Measurements from ENCODE around the gene STPG4. TPM values are rescaled to one million over a fixed set of nuclear protein-coding genes. Genes with fewer than 3 reads are reported as not detected.
A peak's percentile ranks its signal among the peaks of the same experiment; 100 is the strongest.

The STPG4 gene
- total RNA-seq, 3 donors from 2014 or later (not counting 1 experiment from before 2014, with no cell fraction given): 0.21 to 0.65 TPM; not detected in 1

DNA sequence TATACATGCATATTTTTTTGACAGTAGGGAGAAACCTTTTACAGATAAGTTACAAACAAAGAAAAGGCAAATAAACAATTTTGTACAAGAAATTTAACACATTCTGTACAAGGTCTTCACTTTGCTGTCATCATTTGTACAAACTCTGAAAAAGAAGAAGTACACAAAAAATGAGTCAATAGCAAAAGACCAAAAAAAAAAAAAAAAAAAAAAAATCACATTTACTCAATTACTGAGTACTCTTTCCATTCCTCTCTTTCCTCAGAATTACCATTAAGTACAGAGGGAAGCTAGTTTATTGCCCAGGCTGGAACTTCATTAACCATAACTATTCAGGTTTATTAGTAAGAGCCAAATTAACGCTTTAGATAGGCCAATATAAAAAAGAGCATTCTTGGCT, 5.6 kb upstream of the STPG4 start:
- intact Hi-C loops (cut with micrococcal nuclease): no loop called here
- Mint-ChIP-seq H3K9me3 (no peaks in the 10 kb centered on the region), H3K27ac (peak overlapping the region in 1 of 2 donors; percentile 49), H3K4me3 (no peak overlapping the region), H3K27me3 (ENCODE audit: low read depth in 2 of 2) (no peaks in the 10 kb centered on the region), H3K36me3 (peaks cover 16% of the 10 kb centered on the region), H3K4me1 (peaks cover 40 to 41% of the 10 kb centered on the region in 2 donors)
- no peak for ATAC-seq
- Histone ChIP-seq H3K27me3 (ENCODE audit: control insufficient read depth, insufficient read depth, low read length) (no peaks in the 10 kb centered on the region), H3K36me3 (ENCODE audit: control insufficient read depth, insufficient read depth, low read length) (peaks cover 60% of the 10 kb centered on the region), H3K27ac (ENCODE audit: low read length) (no peak overlapping the region), H3K9me3 (ENCODE audit: control insufficient read depth, insufficient read depth, low read length) (no peaks in the 10 kb centered on the region), H3K4me3 (ENCODE audit: low read length) (no peak overlapping the region), H3K4me1 (ENCODE audit: control insufficient read depth, insufficient read depth, low read length) (peaks cover under 1% of the 10 kb centered on the region)
- DNase-seq: no peak
- WGBS (ENCODE audit: insufficient coverage): no CpG with 5 or more reads among the region's 1 CpG
- TF ChIP-seq, protein P1, sequence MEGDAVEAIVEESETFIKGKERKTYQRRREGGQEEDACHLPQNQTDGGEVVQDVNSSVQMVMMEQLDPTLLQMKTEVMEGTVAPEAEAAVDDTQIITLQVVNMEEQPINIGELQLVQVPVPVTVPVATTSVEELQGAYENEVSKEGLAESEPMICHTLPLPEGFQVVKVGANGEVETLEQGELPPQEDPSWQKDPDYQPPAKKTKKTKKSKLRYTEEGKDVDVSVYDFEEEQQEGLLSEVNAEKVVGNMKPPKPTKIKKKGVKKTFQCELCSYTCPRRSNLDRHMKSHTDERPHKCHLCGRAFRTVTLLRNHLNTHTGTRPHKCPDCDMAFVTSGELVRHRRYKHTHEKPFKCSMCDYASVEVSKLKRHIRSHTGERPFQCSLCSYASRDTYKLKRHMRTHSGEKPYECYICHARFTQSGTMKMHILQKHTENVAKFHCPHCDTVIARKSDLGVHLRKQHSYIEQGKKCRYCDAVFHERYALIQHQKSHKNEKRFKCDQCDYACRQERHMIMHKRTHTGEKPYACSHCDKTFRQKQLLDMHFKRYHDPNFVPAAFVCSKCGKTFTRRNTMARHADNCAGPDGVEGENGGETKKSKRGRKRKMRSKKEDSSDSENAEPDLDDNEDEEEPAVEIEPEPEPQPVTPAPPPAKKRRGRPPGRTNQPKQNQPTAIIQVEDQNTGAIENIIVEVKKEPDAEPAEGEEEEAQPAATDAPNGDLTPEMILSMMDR (IDR thresholded peaks at IDR 0.05): no peak

DNA sequence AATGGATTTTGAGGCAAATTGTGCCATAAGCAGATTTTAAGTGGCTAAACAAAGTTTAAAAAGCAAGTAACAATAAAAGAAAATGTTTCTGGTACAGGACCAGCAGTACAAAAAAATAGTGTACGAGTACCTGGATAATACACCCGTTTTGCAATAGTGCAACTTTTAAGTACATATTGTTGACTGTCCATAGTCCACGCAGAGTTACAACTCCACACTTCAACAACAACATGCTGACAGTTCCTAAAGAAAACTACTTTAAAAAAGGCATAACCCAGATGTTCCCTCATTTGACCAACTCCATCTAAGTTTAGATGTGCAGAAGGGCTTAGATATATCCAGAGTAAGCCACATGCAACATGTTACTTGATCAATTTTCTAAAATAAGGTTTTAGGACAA, 5.1 kb upstream of the STPG4 start:
- peaks cover 57% of the 10 kb centered on the region for H3K36me3 ChIP-seq (ENCODE audit: control insufficient read depth, insufficient read depth, low read length)
- ATAC-seq: no peak
- H3K27ac ChIP-seq (ENCODE audit: low read length): no peak overlapping the region
- intact Hi-C loops (cut with micrococcal nuclease): no loop called here
- Mint-ChIP-seq H3K4me1 (peaks cover 40 to 41% of the 10 kb centered on the region in 2 donors), H3K36me3 (peaks cover 16% of the 10 kb centered on the region), H3K27ac (peak overlapping the region in 1 of 2 donors; percentile 69), H3K27me3 (ENCODE audit: low read depth in 2 of 2) (no peaks in the 10 kb centered on the region), H3K4me3 (no peak overlapping the region), H3K9me3 (no peaks in the 10 kb centered on the region)
- WGBS (ENCODE audit: insufficient coverage): 100% methylated on average over 3 of the region's 3 CpGs
- no peak overlapping the region for H3K4me3 ChIP-seq (ENCODE audit: low read length)
- TF ChIP-seq, protein P1 (IDR thresholded peaks at IDR 0.05): no peak
- H3K4me1 ChIP-seq (ENCODE audit: control insufficient read depth, insufficient read depth, low read length): peaks cover 5% of the 10 kb centered on the region
- H3K27me3 ChIP-seq (ENCODE audit: control insufficient read depth, insufficient read depth, low read length): no peaks in the 10 kb centered on the region
- H3K9me3 ChIP-seq (ENCODE audit: control insufficient read depth, insufficient read depth, low read length): no peaks in the 10 kb centered on the region
- no peak for DNase-seq

DNA sequence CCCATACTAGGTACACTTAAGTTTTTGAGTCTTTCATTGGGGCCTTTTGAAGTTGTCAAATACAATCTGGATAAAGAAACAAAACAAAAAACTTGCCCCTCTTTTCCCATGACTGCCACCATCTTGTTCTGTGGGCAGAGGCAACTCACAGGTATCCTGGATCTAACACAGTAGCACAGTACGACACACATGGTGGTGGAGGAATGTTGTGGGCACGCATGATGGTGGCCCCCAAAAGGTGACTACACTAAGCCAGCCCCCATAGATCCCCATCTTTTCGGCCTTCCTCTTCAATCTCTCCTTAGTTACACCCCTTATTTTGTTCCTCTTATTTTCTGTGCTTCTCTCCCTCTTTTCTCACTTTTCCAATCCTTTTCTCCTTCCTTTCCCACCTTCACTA, 4.5 kb upstream of the STPG4 start:
- H3K9me3 ChIP-seq (ENCODE audit: control insufficient read depth, insufficient read depth, low read length): no peaks in the 10 kb centered on the region
- Mint-ChIP-seq H3K36me3 (peaks cover 16% of the 10 kb centered on the region), H3K4me3 (no peak overlapping the region), H3K9me3 (no peaks in the 10 kb centered on the region), H3K4me1 (peaks cover 40 to 41% of the 10 kb centered on the region in 2 donors), H3K27ac (peak overlapping the region in 1 of 2 donors; percentile 69), H3K27me3 (ENCODE audit: low read depth in 2 of 2) (no peaks in the 10 kb centered on the region)
- no peak for DNase-seq
- no peak overlapping the region for H3K27ac ChIP-seq (ENCODE audit: low read length)
- TF ChIP-seq, protein P1 (IDR thresholded peaks at IDR 0.05): no peak
- H3K27me3 ChIP-seq (ENCODE audit: control insufficient read depth, insufficient read depth, low read length): no peaks in the 10 kb centered on the region
- ATAC-seq: no peak
- peaks cover 10% of the 10 kb centered on the region for H3K4me1 ChIP-seq (ENCODE audit: control insufficient read depth, insufficient read depth, low read length)
- H3K4me3 ChIP-seq (ENCODE audit: low read length): no peak overlapping the region
- WGBS (ENCODE audit: insufficient coverage): 99% methylated on average over 3 of the region's 3 CpGs
- intact Hi-C loops (cut with micrococcal nuclease): no loop called here
- peaks cover 52% of the 10 kb centered on the region for H3K36me3 ChIP-seq (ENCODE audit: control insufficient read depth, insufficient read depth, low read length)

DNA sequence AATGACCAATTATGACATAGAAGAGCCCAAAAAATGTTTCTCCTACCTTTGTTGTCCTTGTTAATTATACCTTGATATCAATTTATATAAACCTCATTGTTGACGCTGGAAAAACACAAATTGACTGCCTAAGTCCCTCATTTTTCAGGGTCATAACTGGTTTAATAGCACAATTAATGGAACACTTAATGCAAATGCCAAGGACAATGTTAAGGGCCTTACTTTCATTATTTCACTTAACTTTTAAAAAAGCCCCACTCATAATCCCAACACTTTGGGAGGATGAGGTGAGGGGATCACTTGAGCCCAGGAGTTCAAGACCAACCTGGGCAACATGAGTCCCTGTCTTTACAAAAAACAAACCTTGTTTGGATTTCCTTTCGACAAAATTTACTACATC, 3.5 kb upstream of the STPG4 start:
- no peak overlapping the region for H3K27ac ChIP-seq (ENCODE audit: low read length)
- no peak overlapping the region for H3K4me3 Mint-ChIP-seq
- no peak overlapping the region for H3K4me3 ChIP-seq (ENCODE audit: low read length)
- peaks cover 10% of the 10 kb centered on the region for H3K4me1 ChIP-seq (ENCODE audit: control insufficient read depth, insufficient read depth, low read length)
- H3K4me1 Mint-ChIP-seq: peaks cover 42 to 45% of the 10 kb centered on the region in 2 donors
- intact Hi-C loops (cut with micrococcal nuclease): no loop called here
- ATAC-seq (no peak), DNase-seq (no peak)
- peak overlapping the region in 1 of 2 donors; percentile 42 for H3K27ac Mint-ChIP-seq
- H3K27me3 Mint-ChIP-seq (ENCODE audit: low read depth in 2 of 2): no peaks in the 10 kb centered on the region
- 100% methylated on average over 2 of the region's 2 CpGs for WGBS (ENCODE audit: insufficient coverage)
- H3K36me3 ChIP-seq (ENCODE audit: control insufficient read depth, insufficient read depth, low read length): peaks cover 53% of the 10 kb centered on the region
- H3K9me3 ChIP-seq (ENCODE audit: control insufficient read depth, insufficient read depth, low read length): no peaks in the 10 kb centered on the region
- H3K27me3 ChIP-seq (ENCODE audit: control insufficient read depth, insufficient read depth, low read length): no peaks in the 10 kb centered on the region
- H3K36me3 Mint-ChIP-seq: peaks cover 16% of the 10 kb centered on the region
- TF ChIP-seq, protein P1 (IDR thresholded peaks at IDR 0.05): no peak
- H3K9me3 Mint-ChIP-seq: no peaks in the 10 kb centered on the region
